HepG2 (cell line): Measurements from ENCODE around the gene ADAMTS15. TPM values are rescaled to one million over a fixed set of nuclear protein-coding genes. Genes with fewer than 3 reads are reported as not detected.

Experiments
- GMEB2 ChIP-seq: IDR thresholded peaks from 2 replicates; pipeline ENCODE4 v1.6.1; 2016; ENCODE audit warnings: missing biosample characterization, missing genetic modification reagents, low read depth
- HHEX ChIP-seq: IDR thresholded peaks from 2 replicates; pipeline ENCODE4 v1.6.1; 2016; ENCODE audit warnings: control low read depth
- KDM6A ChIP-seq: IDR thresholded peaks from 2 replicates; pipeline ENCODE4 v1.6.1; 2016; ENCODE audit warnings: low read depth
- NFE2 ChIP-seq: sonication (generic); formaldehyde crosslinking; IDR thresholded peaks from 2 replicates; pipeline ENCODE4 v1.4.0; 2020; ENCODE audit warnings: missing genetic modification reagents
- RAD51 ChIP-seq: fragments of 450-650 bp; IDR thresholded peaks from 2 replicates; pipeline ENCODE4 v1.6.1; 2016; ENCODE audit warnings: borderline replicate concordance
- RFX5 ChIP-seq: IDR thresholded peaks from 2 replicates; pipeline ENCODE4 v1.6.1; 2011; ENCODE audit warnings: low read depth, low read length, improper control_type of control experiment
- SRSF4 ChIP-seq: fragments of 200-400 bp; formaldehyde crosslinking; IDR thresholded peaks from one replicate; pipeline ENCODE4 v1.6.1; 2018; ENCODE audit warnings: mild to moderate bottlenecking, low read depth, low read length, moderate library complexity; ENCODE audit not compliant: poor library complexity, severe bottlenecking
- THYN1 ChIP-seq: sonication (generic); formaldehyde crosslinking; IDR thresholded peaks from 2 replicates; pipeline ENCODE4 v1.8.1; 2023; ENCODE audit warnings: low read depth, mild to moderate bottlenecking, moderate library complexity, missing genetic modification reagents, borderline replicate concordance
- TRAFD1 ChIP-seq: sonication (generic); formaldehyde crosslinking; IDR thresholded peaks from 2 replicates; pipeline ENCODE4 v1.5.1; 2020; ENCODE audit warnings: missing genetic modification reagents, mild to moderate bottlenecking, borderline replicate concordance
- ZBED4 ChIP-seq: sonication (generic); formaldehyde crosslinking; IDR thresholded peaks from 2 replicates; pipeline ENCODE4 v1.4.0; 2020; ENCODE audit warnings: missing genetic modification reagents, borderline replicate concordance
- ZNF225 ChIP-seq: sonication (generic); formaldehyde crosslinking; IDR thresholded peaks from 2 replicates; pipeline ENCODE4 v1.4.0; 2020; ENCODE audit warnings: mild to moderate bottlenecking, missing genetic modification reagents
- ZNF260 ChIP-seq: sonication (generic); formaldehyde crosslinking; IDR thresholded peaks from 2 replicates; pipeline ENCODE4 v1.4.0; 2020; ENCODE audit warnings: missing genetic modification reagents, low read depth, mild to moderate bottlenecking, borderline replicate concordance
- polyA plus RNA-seq, 8 experiments: library from polyadenylated mRNA; depleted of rRNA in 3 of 8; stranded (reverse) in 7 of 8; unstranded in 1 of 8; fragments of >200 nt; fragmentation: Illumina TruSeq in 4 of 8; extraction: Trizol in 4 of 8; gene quantifications; 2 replicates each; pipeline versions ENCODE4 v1.2.1 to v1.2.3, GENCODE V29; 2011 to 2016; ENCODE audit warnings: low read depth in 4 of 8, missing spikeins in 1 of 8, mixed read lengths in 1 of 8; ENCODE audit not compliant: insufficient read depth in 1 of 8
- total RNA-seq, 5 experiments: library from RNA; depleted of rRNA; stranded (reverse); fragments of >200 nt; fragmentation: Illumina TruSeq; extraction: Trizol; gene quantifications; 2 replicates each; pipeline ENCODE4 v1.2.3, GENCODE V29; 2016; ENCODE audit warnings: low read depth in 1 of 5

Gene ADAMTS15
- total and polyA plus RNA-seq, 2 of the 13 experiments (the other 11 are each of a cell fraction or from before 2014, with no cell fraction given) = 0.01 to 0.02 TPM

- TF ChIP-seq SRSF4 (no peak), RFX5 (no peak), THYN1 (CRISPR knock-in tag) (no peak), ZNF225 (CRISPR knock-in tag) (no peak), ZBED4 (CRISPR knock-in tag) (no peak), GMEB2 (CRISPR knock-in tag) (no peak), KDM6A (CRISPR knock-in tag) (no peak), ZNF260 (CRISPR knock-in tag) (no peak), RAD51 (no peak), HHEX (CRISPR knock-in tag) (no peak), NFE2 (CRISPR knock-in tag) (no peak), TRAFD1 (CRISPR knock-in tag) (no peak)
Observed at GRCh38 chr11:130510407-130511006, 62.1 kb downstream of the ADAMTS15 start (continued).
